Right renal pelvis (tissue), 4 donors: ENCODE data around the gene RNF186. TPM values are rescaled to one million over a fixed set of nuclear protein-coding genes. Genes with fewer than 3 reads are reported as not detected.
"Not testable (repeated sequence)": the region's sequence is repeated elsewhere in the genome, so short reads cannot be mapped to it uniquely, and the experiment has no call there.

ENCODE experiments used
- DNase-seq, 4 donors: peaks; one replicate each; pipeline ENCODE4 v3.0.0-alpha.2; 2013; ENCODE audit warnings: low read depth in 4 of 4, low spot score in 3 of 4, missing footprints in 1 of 4
- polyA plus RNA-seq, 4 donors: library from polyadenylated mRNA; unstranded; fragments of 120-200 nt; gene quantifications; one replicate each; pipeline ENCODE4 v1.2.1, GENCODE V29; 2013; ENCODE audit not compliant: insufficient read length in 4 of 4

RNF186 gene
- polyA plus RNA-seq, 4 donors = 0.33 to 0.37 (median 0.34) TPM; not detected in 1

DNA sequence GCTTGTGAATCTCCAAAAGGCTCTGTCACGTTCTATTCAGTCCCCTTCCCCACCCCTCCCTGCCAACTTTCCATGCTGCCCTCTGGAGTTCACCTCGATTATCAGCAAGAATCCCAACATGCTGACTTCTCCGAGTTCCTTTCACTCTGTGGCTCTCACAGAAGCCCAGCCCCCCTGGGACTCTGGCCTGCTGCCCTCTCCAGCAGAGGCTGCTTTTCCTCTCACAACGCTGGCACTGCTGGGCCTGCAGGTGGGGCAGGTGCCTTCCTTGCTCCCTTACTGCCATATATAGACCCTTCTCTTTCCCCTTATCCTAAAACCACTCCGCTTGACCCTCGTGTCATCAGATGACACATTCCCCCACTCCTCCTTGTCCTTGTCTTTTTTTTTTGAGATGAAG, 10.2 kb upstream of the RNF186 start:
- DNase-seq = no peak

DNA sequence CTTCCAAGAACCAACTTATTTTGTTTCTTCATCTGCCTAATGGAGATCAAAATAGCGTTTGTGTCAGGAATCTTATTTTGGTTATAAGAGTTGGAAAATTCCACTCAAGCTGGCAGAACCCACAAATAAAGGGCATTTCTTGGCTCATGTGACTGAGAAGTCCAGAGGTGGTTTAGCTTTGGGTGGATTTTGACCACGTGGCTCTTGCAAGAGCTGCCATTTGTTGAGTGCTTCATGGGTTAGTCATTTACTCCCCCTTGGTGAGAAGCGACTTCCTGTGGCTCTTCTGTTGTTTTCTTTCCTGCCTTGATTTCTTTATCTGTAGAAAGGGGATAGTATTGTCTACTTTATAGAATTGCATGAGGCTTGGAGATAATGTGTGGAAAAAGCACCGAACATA, 9.5 kb upstream of the RNF186 start:
- no peak for DNase-seq

GRCh38 chr1:19824036-19824435, 9.0 kb upstream of the RNF186 start:
- no peak for DNase-seq

GRCh38 chr1:19819701-19820100, 4.6 kb upstream of the RNF186 start:
- DNase-seq = no peak

DNA sequence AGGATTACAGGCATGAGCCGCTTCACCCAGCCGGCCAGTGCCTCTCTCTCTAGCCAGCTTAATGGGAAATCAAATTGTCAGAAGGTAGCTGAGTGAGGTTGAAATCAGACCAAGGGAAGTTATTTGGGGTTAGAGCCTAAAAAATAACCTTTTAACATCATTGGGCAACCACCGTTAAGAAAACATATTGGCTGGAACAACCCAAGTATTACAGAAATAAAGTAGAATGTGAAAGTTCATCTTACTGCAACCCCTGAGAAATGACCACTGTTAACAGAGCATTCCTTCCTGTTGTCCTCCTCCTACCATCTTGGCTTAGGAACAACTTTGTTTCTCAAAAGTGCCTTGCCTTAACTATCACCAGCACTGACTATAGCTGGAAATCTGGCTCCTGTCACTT, 3.2 kb upstream of the RNF186 start:
- no peak for DNase-seq

DNA sequence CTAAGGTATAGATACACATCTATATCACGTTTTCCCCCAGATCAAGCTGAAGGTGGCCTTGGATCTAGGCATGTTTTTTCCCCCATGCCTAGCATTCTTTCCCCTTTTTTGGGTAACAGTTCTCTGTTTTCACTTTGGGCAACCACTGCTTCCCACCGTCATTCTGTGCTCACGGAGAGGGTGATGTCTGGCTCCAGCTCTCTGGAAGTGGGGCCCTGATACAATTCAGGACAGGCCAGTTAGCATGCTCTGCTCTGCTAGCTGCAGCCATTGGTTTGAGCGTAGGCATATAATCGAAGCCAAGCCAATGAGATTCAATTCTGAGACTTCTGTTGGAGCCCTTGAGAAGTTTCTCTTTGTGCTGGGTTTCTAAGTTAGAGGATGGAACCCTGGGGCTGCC, 2.1 kb upstream of the RNF186 start:
- DNase-seq = no peak

GRCh38 chr1:19816737-19817086, 1.6 kb upstream of the RNF186 start:
- not testable (repeated sequence) for DNase-seq

DNA sequence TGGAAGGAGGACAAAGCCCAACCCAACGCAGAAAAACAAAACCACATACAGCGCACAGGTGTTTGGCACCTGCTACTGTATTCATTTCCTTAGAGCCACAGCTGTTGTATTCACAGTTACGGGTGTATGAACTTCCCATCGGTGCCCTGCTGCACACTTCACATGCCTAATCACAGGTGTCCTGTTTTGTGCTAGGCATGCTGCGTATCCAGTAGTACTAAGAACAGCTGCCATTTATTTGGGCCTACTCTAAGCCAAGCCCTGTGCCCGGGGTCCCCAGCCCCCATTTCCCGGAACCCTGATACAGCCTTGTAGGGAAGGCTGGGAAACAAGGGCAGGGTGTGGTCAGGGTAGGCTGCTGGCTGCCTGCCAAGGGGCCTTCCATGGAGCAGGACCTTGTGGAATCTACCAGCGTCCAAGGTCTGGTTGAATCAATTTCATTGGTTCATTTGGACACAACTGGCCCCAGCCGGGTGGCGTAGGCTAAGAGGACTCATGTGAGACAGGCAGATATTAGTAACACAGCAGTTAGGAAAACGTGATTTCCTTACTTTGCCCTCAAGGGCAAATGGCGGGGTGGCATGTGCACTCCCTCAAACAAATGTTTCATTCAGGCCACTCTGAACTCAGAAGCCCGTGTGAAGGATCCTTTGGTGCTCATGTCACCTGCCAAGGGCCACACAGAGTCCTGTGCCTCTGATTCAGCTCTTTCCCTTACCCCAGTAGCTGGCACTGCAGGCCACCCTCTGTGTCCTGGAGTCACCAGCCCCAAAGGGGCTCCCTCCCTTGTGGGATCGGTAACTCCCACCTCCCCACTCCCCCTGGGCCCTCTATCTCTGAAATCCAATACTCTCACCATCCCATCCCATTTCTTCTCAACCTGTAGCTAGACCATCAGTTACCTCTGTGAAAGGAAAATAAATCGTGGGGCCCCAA, 986 bp upstream of the RNF186 start:
- DNase-seq = no peak

GRCh38 chr1:19814244-19814661, 830 bp downstream of the RNF186 start:
- no peak for DNase-seq

GRCh38 chr1:19813643-19813960, 1.5 kb downstream of the RNF186 start:
- DNase-seq = no peak

GRCh38 chr1:19812875-19813642, 2.0 kb downstream of the RNF186 start:
- DNase-seq = no peak

- no peak for DNase-seq
These were observed 3.8 kb downstream of the RNF186 start for GRCh38 chr1:19811206-19811851.

DNA sequence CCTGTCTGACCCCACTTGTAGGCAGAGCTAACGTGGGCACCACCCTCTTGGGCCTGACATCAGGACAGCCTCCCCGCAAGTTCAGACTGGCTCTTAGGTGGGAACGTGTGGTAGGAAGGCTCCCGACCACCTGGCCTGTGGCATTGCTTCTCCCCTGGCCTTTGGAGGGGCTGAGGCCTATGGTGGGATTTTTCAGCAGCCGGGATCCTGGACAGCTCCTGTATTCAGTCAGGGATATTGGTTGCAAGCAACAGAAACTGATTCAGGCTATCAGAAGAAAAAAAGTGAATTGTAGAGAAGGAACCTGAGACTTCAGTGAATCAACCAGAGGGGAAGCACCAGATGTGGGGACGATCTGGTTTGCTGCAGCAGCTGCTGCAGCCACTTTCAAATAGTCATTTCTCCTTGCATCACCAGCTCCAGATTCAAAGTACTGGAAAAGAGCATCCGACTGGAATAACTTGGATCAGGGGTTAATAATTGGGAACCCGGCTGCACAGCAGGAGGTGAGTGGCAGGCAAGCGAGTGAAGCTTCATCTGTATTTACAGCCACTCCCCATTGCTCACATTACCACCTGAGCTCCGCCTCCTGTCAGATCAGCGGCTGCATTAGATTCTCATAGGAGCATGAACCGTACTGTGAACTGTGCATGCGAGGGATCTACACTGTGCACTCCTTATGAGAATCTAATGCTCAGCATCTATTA, 5.9 kb downstream of the RNF186 start:
- no peak for DNase-seq

DNA sequence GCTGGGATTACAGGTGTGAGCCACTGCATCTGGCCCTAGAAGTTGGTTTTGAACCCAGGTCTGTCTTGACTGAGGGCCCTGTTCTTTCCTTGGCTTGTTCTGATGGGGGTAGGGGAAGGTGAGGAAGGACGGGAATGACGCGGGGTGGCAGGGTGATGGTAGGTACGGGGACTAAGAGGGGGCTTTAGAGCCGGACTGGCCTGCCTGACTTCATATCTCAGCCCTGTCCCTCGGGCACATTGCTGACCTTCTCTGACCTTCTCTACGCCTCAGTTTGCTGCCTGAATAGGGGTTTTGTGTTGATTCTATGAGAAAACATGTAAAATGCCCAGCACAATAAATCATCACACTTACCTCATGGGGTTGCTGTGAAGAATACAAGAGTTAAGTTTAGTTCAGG, 6.7 kb downstream of the RNF186 start:
- DNase-seq = no peak

DNA sequence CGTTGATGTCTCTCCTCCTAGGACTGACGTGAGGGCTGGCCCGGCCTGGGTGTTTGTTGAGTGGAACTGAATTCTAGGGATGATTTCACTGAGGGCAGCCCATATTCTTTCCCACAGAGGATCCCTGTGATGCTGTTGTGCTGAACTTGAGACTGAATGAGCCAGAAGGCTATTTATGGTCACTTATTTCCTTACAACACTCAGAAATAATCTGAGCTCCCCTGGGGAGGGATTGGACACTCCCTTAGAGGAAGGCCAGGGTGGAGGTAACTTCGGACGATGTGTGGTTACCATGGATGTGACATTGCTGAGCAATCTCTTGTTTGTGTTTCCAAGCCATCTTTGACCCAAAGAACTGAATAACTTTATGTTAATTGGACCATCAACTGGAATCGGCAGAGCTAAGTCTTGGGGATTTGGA, 10.2 kb downstream of the RNF186 start:
- DNase-seq = no peak

DNA sequence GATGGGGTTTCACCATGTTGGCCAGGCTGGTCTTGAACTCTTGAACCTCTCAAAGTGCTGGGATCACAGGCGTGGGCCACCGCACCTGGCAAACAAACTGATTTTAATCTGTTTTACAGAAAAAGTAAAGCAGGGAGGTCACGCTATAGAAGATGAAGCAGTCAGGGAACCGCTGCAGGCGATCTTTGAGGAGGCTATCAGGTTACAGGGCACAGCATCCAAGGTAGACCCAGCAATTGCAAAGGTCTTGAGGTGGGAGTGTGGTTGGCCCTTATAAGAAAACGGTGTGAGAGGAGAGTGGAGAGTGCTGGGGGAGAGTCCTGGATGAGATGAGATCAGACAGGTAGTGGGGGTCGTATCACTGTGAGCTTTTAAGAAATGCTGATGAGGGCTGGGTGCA, 12.8 kb downstream of the RNF186 start:
- no peak for DNase-seq

- DNase-seq = no peak
These were observed 14.8 kb downstream of the RNF186 start for GRCh38 chr1:19800076-19800804.

- DNase-seq = no peak
These were observed 15.6 kb downstream of the RNF186 start, which contains the start of gene TMCO4 for GRCh38 chr1:19799230-19800075. TMCO4 (minus strand) TSS chr1:19799916; CDS start chr1:19780758, 19,158 bp downstream.
